ENCODE measurements around the gene FMN1. TPM values are rescaled to one million over a fixed set of nuclear protein-coding genes. Genes with fewer than 3 reads are reported as not detected.

The FMN1 gene
- total and polyA plus RNA-seq, 2 donors from 2014 or later, result 0.71 to 44.8 TPM

DNA sequence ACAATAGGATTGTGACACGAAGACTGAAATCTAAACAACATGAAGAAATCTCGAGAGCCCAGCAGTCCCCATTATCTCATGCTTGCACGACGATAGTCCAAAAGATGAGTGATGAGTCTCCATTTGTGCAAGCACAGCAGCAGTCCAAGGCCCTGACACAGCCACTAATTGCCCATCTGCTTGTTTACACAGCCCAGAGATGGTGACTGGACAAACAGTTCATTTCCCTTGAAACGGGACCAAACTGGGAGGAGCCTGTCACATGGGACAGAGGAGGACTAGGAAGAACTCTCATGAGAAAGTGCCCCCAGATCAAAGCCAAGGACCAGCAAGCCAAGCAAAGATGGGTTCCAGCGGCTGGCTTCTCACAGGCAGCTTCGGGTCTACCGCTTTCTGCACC, 355.7 kb downstream of the FMN1 start:
- no peaks in the 10 kb centered on the region for H3K27me3 ChIP-seq (ENCODE audit: control insufficient read depth, insufficient read depth, low read length)
- intact Hi-C loops (cut with DNase I), result no loop called here
- no peak for TF ChIP-seq CTCF (IDR thresholded peaks at IDR 0.05; ENCODE audit: borderline replicate concordance, extremely low read depth, insufficient read depth)
- DNase-seq (no peak), FAIRE-seq (no peak)
- H3K27ac ChIP-seq (ENCODE audit: low read depth in 2 of 2, low read length in 2 of 2), result no peak overlapping the region
- no peak overlapping the region for H3K4me3 ChIP-seq (ENCODE audit: low read length in 3 of 3)
- H3K9me3 ChIP-seq (ENCODE audit: control insufficient read depth in 2 of 3, insufficient read depth in 1 of 3, low read length in 3 of 3), result no peaks in the 10 kb centered on the region
- H3K9ac ChIP-seq (ENCODE audit: low read length in 3 of 3), result no peak overlapping the region
- H3K4me1 ChIP-seq (ENCODE audit: control insufficient read depth in 2 of 3, insufficient read depth in 2 of 3, low read depth in 1 of 3, low read length in 3 of 3), result no peaks in the 10 kb centered on the region
- no peaks in the 10 kb centered on the region for H3K36me3 ChIP-seq (ENCODE audit: control insufficient read depth in 2 of 3, insufficient read depth in 3 of 3, low read length in 3 of 3)

GRCh38 chr15:32838338-32838737, 356.2 kb downstream of the FMN1 start:
- Histone ChIP-seq H3K4me3 (ENCODE audit: low read length in 3 of 3) (no peak overlapping the region), H3K9ac (ENCODE audit: low read length in 3 of 3) (no peak overlapping the region), H3K36me3 (ENCODE audit: control insufficient read depth in 2 of 3, insufficient read depth in 3 of 3, low read length in 3 of 3) (no peaks in the 10 kb centered on the region), H3K9me3 (ENCODE audit: control insufficient read depth in 2 of 3, insufficient read depth in 1 of 3, low read length in 3 of 3) (no peaks in the 10 kb centered on the region), H3K4me1 (ENCODE audit: control insufficient read depth in 2 of 3, insufficient read depth in 2 of 3, low read depth in 1 of 3, low read length in 3 of 3) (no peaks in the 10 kb centered on the region), H3K27me3 (ENCODE audit: control insufficient read depth, insufficient read depth, low read length) (no peaks in the 10 kb centered on the region), H3K27ac (ENCODE audit: low read depth in 2 of 2, low read length in 2 of 2) (no peak overlapping the region)
- no peak for DNase-seq
- no peak for TF ChIP-seq CTCF (IDR thresholded peaks at IDR 0.05; ENCODE audit: borderline replicate concordance, extremely low read depth, insufficient read depth)
- intact Hi-C loops (cut with DNase I), result no loop called here
- FAIRE-seq, result no peak

- Histone ChIP-seq H3K4me3 (ENCODE audit: low read length in 3 of 3) (no peak overlapping the region), H3K27me3 (ENCODE audit: control insufficient read depth, insufficient read depth, low read length) (no peaks in the 10 kb centered on the region), H3K9ac (ENCODE audit: low read length in 3 of 3) (no peak overlapping the region), H3K36me3 (ENCODE audit: control insufficient read depth in 2 of 3, insufficient read depth in 3 of 3, low read length in 3 of 3) (no peaks in the 10 kb centered on the region), H3K27ac (ENCODE audit: low read depth in 2 of 2, low read length in 2 of 2) (no peak overlapping the region), H3K9me3 (ENCODE audit: control insufficient read depth in 2 of 3, insufficient read depth in 1 of 3, low read length in 3 of 3) (no peaks in the 10 kb centered on the region), H3K4me1 (ENCODE audit: control insufficient read depth in 2 of 3, insufficient read depth in 2 of 3, low read depth in 1 of 3, low read length in 3 of 3) (no peaks in the 10 kb centered on the region)
- intact Hi-C loops (cut with DNase I), result no loop called here
- TF ChIP-seq CTCF (IDR thresholded peaks at IDR 0.05; ENCODE audit: borderline replicate concordance, extremely low read depth, insufficient read depth), result no peak
- DNase-seq, result no peak
- no peak for FAIRE-seq
Observed at GRCh38 chr15:32837935-32838334, 356.6 kb downstream of the FMN1 start.

DNA sequence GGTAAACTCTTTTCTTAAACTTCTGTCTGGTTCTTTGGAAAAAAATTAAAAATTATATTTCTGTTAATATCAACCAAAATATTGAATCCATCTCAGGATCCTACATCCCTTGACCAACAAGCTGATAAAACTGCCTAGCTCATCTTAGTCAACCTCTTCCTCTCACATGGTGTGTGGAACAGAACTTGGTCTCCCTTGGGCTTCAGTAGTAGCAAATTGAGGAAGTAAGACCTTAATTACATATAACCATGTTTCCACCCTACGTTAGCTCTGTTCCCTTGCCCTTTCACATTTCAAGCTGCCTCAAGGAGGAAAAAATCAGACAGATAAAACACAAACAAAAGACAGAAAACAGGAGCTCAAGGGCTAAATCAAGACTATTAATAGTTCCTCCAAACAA, 360.4 kb downstream of the FMN1 start:
- no peak for TF ChIP-seq CTCF (IDR thresholded peaks at IDR 0.05; ENCODE audit: borderline replicate concordance, extremely low read depth, insufficient read depth)
- no peak overlapping the region for H3K9ac ChIP-seq (ENCODE audit: low read length in 3 of 3)
- no peak for DNase-seq
- no peak overlapping the region for H3K4me3 ChIP-seq (ENCODE audit: low read length in 3 of 3)
- no peak overlapping the region for H3K27ac ChIP-seq (ENCODE audit: low read depth in 2 of 2, low read length in 2 of 2)
- no peaks in the 10 kb centered on the region for H3K4me1 ChIP-seq (ENCODE audit: control insufficient read depth in 2 of 3, insufficient read depth in 2 of 3, low read depth in 1 of 3, low read length in 3 of 3)
- no peak for FAIRE-seq
- intact Hi-C loops (cut with DNase I), result no loop called here
- no peaks in the 10 kb centered on the region for H3K36me3 ChIP-seq (ENCODE audit: control insufficient read depth in 2 of 3, insufficient read depth in 3 of 3, low read length in 3 of 3)
- H3K27me3 ChIP-seq (ENCODE audit: control insufficient read depth, insufficient read depth, low read length), result no peaks in the 10 kb centered on the region
- H3K9me3 ChIP-seq (ENCODE audit: control insufficient read depth in 2 of 3, insufficient read depth in 1 of 3, low read length in 3 of 3), result no peaks in the 10 kb centered on the region
